HG02885 (cell line): Measurements from ENCODE around the gene RPL31.
"Not testable (repeated sequence)": the region's sequence is repeated elsewhere in the genome, so short reads cannot be mapped to it uniquely, and the experiment has no call there.

Experiments used
- ATAC-seq: cut with Tn5 transposase; IDR thresholded peaks from one replicate; pipeline ENCODE4 v1.9.1; 2021; ENCODE audit warnings: mild to moderate bottlenecking; ENCODE audit not compliant: unreplicated experiment, poor library complexity

Gene RPL31

GRCh38 chr2:101023327-101024107 lies 21.4 kb downstream of the RPL31 start:
- ATAC-seq, result no peak

- no peak for ATAC-seq
Observed at GRCh38 chr2:101025561-101025960, 23.5 kb downstream of the RPL31 start.

GRCh38 chr2:101026253-101026701 lies 24.2 kb downstream of the RPL31 start:
- no peak for ATAC-seq

- ATAC-seq, result no peak
Observed at GRCh38 chr2:101026923-101027469, 24.9 kb downstream of the RPL31 start.

DNA sequence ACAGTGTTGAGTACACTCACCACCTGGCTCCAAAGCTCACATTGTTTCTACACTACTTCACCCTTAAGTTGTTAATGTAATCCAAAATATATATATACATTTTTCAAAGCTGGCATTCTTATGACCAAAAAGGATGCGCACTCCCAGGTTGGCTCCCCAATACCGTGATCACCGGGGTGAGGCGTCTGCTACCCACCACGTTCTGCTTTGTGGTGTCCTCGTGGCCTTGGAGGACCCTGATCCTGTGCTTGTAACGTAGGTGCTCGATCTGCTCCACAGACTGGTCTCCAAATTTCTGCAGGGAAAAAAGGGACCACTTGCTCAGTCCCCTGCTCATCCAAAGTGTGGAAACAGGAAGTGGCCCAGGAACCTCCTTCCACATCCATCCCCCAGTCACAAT lies 25.8 kb downstream of the RPL31 start:
- ATAC-seq, result no peak

- no peak for ATAC-seq
Observed at GRCh38 chr2:101030866-101031554, 28.9 kb downstream of the RPL31 start.

DNA sequence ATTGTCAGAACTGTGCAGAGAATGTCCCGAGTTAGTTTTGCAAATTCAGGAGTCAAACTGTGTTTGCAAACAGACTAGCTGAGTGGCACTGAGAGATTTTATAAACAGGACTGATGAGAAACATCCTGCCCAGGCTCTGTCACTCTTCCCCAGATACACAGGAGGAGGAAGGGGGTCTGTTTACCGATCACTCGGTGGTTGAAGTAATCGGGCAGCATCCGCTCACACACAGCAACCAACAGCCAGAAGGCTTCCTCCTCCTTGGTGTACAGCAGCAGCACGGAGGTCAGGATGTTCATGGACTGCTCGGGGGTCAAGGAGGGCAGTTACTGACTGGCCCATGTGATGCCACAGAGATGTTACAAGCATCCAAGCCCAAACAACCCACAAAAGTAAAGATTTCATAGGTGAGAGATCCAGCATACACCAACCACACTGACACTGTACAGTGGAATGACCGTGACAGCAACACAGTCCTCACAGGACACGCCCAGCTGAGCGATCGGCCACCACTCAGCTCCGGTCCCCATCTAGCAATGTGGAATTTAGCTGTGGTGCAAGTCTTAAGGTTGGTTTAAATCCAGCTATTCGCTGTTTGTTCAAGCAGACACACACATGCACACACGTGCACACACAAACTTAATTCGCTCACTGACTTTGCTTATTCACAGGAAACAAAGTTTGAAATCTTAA lies 30.1 kb downstream of the RPL31 start:
- ATAC-seq, result no peak

- ATAC-seq, result no peak
Observed at GRCh38 chr2:101036562-101036961, 34.5 kb downstream of the RPL31 start.

DNA sequence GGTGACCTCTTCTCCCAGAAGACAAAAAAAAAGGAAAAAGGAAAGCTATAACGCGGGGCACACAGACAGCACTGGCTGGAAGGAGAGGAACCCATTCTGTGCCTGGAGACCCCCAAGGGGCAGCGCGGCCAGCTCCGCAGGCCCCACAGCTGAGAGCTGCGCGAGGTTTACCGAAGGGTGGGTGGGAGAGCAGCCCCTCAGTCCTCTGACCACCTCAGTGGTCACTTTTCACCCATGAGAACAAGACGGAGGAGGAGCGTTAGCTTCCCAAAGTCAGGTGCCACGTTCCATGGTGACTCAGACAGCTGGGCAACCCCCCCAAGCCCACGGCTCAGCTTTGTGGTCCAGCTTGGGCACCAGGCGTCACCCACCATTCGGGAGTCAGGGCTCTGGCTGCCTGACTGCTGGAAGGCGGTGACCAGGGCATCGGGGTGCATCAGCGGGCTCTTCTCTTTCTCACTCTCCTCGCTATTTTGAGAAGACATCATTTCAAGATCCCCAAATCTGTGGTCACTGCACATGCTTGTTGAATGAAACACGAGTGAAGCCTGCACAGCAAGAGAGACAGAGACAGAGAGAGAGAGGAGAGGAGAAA lies 35.2 kb downstream of the RPL31 start:
- ATAC-seq, result no peak

- no peak for ATAC-seq
Observed at GRCh38 chr2:101038455-101039255, 36.6 kb downstream of the RPL31 start.

DNA sequence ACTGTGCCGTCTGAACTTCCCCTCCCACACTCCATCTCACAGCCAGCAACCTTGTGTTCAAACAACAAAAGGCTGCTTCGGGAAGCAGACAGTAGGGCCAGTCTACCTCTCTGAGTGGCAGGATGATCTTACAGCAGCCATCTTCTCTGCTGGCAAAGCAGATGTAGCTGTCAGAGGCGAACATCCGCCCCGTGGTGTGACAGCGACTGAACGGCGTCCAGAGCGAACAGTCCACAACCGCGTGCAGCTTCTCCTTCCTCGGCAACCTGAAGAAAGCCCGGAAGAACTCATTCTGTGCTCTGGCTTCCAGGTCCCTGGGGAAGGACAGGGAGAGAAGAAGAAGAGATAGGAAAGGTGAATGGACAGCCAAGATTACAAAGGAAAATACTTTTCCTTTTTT lies 38.0 kb downstream of the RPL31 start:
- no peak for ATAC-seq

GRCh38 chr2:101040761-101041160 lies 38.7 kb downstream of the RPL31 start:
- no peak for ATAC-seq

- no peak for ATAC-seq
Observed at GRCh38 chr2:101041413-101041812, 39.3 kb downstream of the RPL31 start.

- ATAC-seq, result no peak
Observed at GRCh38 chr2:101045330-101045729, 43.2 kb downstream of the RPL31 start.

DNA sequence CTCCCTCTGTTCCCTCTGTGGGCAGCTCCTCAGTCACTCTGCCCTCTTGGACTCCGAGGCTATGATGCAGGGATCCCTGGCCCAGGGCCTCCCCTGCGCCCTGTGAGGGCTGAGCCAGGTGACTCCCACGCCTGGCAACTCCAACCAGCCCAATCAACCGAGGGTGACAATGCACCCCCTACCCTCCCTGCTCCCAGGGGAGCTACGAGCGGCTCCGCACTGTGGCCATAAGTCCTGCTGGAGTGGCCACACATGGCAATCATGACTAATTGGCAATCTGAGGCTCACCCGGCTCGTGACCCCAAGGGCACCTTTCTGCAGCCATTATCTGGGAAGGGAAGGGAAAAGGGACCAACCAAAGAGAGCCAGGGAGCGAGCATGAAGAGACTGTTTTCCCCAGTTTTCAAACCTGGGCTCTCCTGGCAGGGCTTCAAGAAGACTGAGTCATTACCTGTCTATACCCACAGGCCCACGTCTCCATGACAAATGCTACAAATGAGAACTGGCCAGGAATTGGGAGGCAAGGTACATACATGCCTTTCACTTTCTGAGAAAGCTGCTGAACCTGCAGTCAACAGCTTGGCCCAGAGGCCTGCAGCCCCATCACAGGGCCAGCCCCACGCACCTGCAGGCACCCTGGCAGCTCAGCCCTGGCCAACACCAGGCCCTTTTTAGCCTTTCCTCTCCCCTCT lies 45.1 kb downstream of the RPL31 start:
- ATAC-seq, result no peak

DNA sequence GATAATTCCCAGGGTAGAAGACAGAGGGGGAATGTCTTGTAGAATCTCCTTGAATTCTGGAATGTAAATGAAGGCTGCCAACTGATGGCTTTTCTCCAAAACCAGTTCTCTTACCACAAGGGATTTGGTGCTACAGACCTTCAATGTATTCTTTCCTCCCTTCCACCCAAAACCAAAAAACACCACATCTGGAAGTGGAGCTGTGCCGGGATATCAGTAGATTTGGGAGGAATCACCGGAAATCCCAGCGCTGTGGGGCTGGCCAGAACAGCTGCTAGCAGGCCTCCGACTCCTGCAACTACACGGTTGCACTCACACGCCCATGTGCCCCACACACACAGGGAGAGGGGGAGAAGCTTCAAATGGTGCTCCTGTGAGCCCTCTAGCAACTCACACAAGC lies 45.7 kb downstream of the RPL31 start:
- ATAC-seq, result no peak

DNA sequence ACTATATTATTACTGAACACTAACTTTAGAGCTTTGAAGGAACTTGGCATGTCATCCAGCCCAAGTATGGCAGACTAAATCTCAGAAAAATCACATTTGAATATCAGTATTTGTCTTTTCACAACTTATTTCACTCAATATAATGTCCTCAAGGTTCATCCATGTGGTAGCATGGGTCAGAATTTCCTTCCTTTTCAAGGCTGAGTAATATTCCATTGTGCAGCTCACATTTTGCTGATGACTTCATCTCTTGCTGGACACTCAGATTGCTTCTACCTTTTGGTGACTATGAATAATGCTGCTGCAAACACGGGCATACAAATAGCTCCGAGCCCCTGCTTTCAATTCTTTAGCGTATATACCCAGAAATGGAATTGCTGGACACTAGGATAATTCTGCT lies 46.7 kb downstream of the RPL31 start:
- ATAC-seq, result no peak

- ATAC-seq, result not testable (repeated sequence)
Observed at GRCh38 chr2:101050886-101051285, 48.8 kb downstream of the RPL31 start.

DNA sequence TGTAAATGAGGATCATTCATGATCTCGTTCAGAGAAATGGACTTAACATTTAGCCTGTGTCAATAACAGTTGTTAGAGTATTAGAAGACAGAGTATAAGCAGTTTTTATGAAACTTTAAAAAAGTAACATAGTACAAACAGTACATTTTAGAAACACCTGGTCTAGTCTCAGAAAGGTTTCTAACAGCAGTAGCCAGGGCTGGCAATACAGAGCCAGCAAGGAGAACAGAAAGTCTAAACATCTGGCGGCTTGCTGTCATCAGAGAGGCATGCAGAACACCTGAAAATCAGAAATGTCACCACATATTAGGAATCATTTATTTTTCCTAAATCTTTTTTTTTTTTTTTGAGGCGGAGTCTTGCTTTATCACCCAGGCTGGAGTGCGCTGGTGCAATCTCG lies 50.1 kb downstream of the RPL31 start:
- ATAC-seq, result no peak
